Liver (tissue), 9 donors: ENCODE data around the gene PROSER3. TPM values are rescaled to one million over a fixed set of nuclear protein-coding genes. Genes with fewer than 3 reads are reported as not detected.

Experiments used
- DNase-seq: peaks from one replicate; pipeline ENCODE4 v3.0.0-alpha.2; 2017; ENCODE audit warnings: low spot score
- H3K27ac ChIP-seq, 2 donors: one replicate each; pipeline ENCODE4 v1.7.0; 2013; ENCODE audit warnings: inconsistent platforms in 2 of 2, low read length in 2 of 2, control low read depth in 1 of 2, low read depth in 1 of 2, mild to moderate bottlenecking in 1 of 2
- H3K27me3 ChIP-seq, 4 donors: one replicate each; pipeline versions ENCODE4 v1.6.1 to v1.7.0; 2013; ENCODE audit warnings: low read length in 3 of 4, inconsistent platforms in 1 of 4, mild to moderate bottlenecking in 1 of 4, moderate library complexity in 1 of 4; ENCODE audit not compliant: control insufficient read depth in 4 of 4, insufficient read depth in 4 of 4
- H3K36me3 ChIP-seq, 4 donors: one replicate each; pipeline versions ENCODE4 v1.6.1 to v1.7.0; 2013; ENCODE audit warnings: low read length in 3 of 4, mild to moderate bottlenecking in 3 of 4, low read depth in 1 of 4, moderate library complexity in 1 of 4; ENCODE audit not compliant: control insufficient read depth in 4 of 4, insufficient read depth in 3 of 4
- H3K4me1 ChIP-seq, 4 donors: one replicate each; pipeline versions ENCODE4 v1.6.1 to v1.7.0; 2013; ENCODE audit warnings: low read length in 3 of 4, mild to moderate bottlenecking in 3 of 4, moderate library complexity in 1 of 4; ENCODE audit not compliant: control insufficient read depth in 4 of 4, insufficient read depth in 4 of 4
- H3K4me3 ChIP-seq, 3 donors: one replicate each; pipeline versions ENCODE4 v1.6.1 to v1.7.0; 2013; ENCODE audit warnings: low read length in 3 of 3, control low read depth in 1 of 3, low read depth in 1 of 3, mild to moderate bottlenecking in 1 of 3
- H3K9ac ChIP-seq, 2 donors: one replicate each; pipeline ENCODE4 v1.7.0; 2013; ENCODE audit warnings: low read length in 2 of 2, mild to moderate bottlenecking in 2 of 2, moderate library complexity in 2 of 2, control low read depth in 1 of 2, low read depth in 1 of 2
- H3K9me3 ChIP-seq, 4 donors: one replicate each; pipeline versions ENCODE4 v1.6.1 to v1.7.0; 2013; ENCODE audit warnings: low read length in 3 of 4; ENCODE audit not compliant: control insufficient read depth in 4 of 4
- CTCF ChIP-seq: fragments of 150-350 bp; IDR thresholded peaks from 2 replicates; pipeline ENCODE4 v1.5.1; 2017; ENCODE audit warnings: improper control_type of control experiment, low read depth, low read length; ENCODE audit not compliant: missing input control
- EGR1 ChIP-seq, 2 donors: IDR thresholded peaks; 2 replicates each; pipeline ENCODE4 v1.6.1; 2016 to 2018; ENCODE audit warnings: antibody characterized with exemption in 2 of 2, low read depth in 2 of 2
- FOXA2 ChIP-seq: IDR thresholded peaks from 2 replicates; pipeline ENCODE4 v1.6.1; 2016; ENCODE audit warnings: antibody characterized with exemption
- GABPA ChIP-seq, 2 donors: IDR thresholded peaks in 1 of 2; conservative IDR thresholded peaks in 1 of 2; 2 replicates each; pipeline ENCODE4 v1.6.1; 2016; ENCODE audit warnings: antibody characterized with exemption in 2 of 2, mild to moderate bottlenecking in 1 of 2, moderate library complexity in 1 of 2
- HNF4A ChIP-seq, 2 donors: conservative IDR thresholded peaks; 2 replicates each; pipeline ENCODE4 v1.6.1; 2016; ENCODE audit warnings: antibody characterized with exemption in 2 of 2, mild to moderate bottlenecking in 2 of 2
- HNF4G ChIP-seq: IDR thresholded peaks from 2 replicates; pipeline ENCODE4 v1.6.1; 2016; ENCODE audit warnings: antibody characterized with exemption
- RAD21 ChIP-seq, 2 donors: IDR thresholded peaks; 2 replicates each; pipeline ENCODE4 v1.6.1; 2016; ENCODE audit warnings: antibody characterized with exemption in 2 of 2, mild to moderate bottlenecking in 2 of 2
- REST ChIP-seq: IDR thresholded peaks from 2 replicates; pipeline ENCODE4 v1.6.1; 2016; ENCODE audit warnings: antibody characterized with exemption, mild to moderate bottlenecking
- SP1 ChIP-seq: IDR thresholded peaks from 2 replicates; pipeline ENCODE4 v1.6.1; 2018; ENCODE audit warnings: antibody characterized with exemption, mild to moderate bottlenecking
- TAF1 ChIP-seq: conservative IDR thresholded peaks from 2 replicates; pipeline ENCODE4 v1.6.1; 2016; ENCODE audit warnings: antibody characterized with exemption, mild to moderate bottlenecking
- YY1 ChIP-seq: IDR thresholded peaks from 2 replicates; pipeline ENCODE4 v1.6.1; 2016; ENCODE audit warnings: antibody characterized with exemption, mild to moderate bottlenecking
- WGBS: extraction: QIAGEN DNeasy Blood & Tissue Kit; methylation state at CpG from one replicate; pipeline ENCODE4 v1.1.7; 2013; 5-methylcytosine and 5-hydroxymethylcytosine counted together
- polyA plus RNA-seq, 2 donors: library from polyadenylated mRNA; stranded (reverse) in 1 of 2; unstranded in 1 of 2; fragments of 200-250 nt in 1 of 2; fragments of >200 nt in 1 of 2; fragmentation: Nextera tagmentation in 1 of 2; extraction: Ambion mirVana in 1 of 2; gene quantifications; one replicate each; pipeline versions ENCODE4 v1.2.1 to v1.2.3, GENCODE V29; 2013 to 2015
- total RNA-seq, 2 donors: library from RNA; depleted of rRNA; stranded (reverse); fragments of >200 nt; gene quantifications; one replicate each; pipeline ENCODE4 v1.2.3, GENCODE V29; 2014
- TF ChIP-seq, protein P1 (sequence below): IDR thresholded peaks from 2 replicates; pipeline ENCODE4 v1.6.1; 2016; ENCODE audit warnings: antibody characterized with exemption
- TF ChIP-seq, protein P2 (sequence below): IDR thresholded peaks from 2 replicates; pipeline ENCODE4 v1.6.1; 2016; ENCODE audit warnings: antibody characterized with exemption
- donor health status: healthy.
- donor health status: healthy.
- donor health status: healthy.
- donor health status: healthy.
- donor health status: healthy.

PROSER3 gene
- total and polyA plus RNA-seq, 4 donors, result 2.1 to 4.5 (median 2.7) TPM

DNA sequence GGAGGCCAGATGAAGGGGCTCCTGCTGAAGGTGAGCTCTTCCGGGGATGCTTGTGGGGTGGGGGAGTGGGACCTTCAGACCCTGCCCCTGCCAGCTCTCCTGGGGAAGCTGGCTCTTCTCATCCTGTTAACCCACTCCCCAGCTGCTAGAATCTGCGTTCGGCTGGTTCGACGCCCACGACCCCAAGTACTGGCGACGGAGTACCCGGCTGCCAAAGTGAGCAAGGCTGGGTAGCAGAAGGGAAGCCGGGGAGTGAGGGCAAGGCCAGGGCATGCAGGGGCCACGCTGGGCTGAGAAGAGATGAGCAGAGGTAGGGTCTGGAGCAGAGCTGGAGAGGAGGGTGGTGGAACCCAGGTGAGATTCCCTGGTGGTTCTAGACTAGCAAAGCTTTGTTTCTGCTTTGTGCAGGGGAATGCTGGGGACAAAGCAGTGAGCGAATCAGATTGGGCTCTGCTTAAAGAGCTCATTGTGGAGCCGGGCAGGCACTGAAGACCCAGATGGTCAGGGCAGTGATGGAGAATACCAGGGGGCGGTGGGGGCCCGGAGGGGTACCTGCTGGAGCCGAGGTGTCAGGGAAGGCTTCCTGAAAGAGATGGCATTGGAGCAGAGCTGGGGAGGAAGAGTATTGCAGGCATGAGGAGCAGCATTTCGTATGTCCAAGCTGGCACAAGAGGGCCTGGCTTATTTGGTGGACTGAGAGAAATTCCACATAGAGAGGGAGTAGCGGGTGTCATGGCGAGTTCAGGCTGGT lies 29.8 kb upstream of the PROSER3 start:
- no peak for DNase-seq
- Histone ChIP-seq H3K36me3 (peaks cover 61 to 96% (median 74%) of the 10 kb centered on the region in 4 donors), H3K4me3 (no peak overlapping the region), H3K27me3 (no peaks in the 10 kb centered on the region), H3K9ac (no peak overlapping the region), H3K9me3 (no peaks in the 10 kb centered on the region), H3K27ac (no peak overlapping the region), H3K4me1 (no peaks in the 10 kb centered on the region)
- no peak for TF ChIP-seq REST
- no peak for TF ChIP-seq HNF4G
- no peak for TF ChIP-seq EGR1 (IDR thresholded peaks at IDR 0.05; ENCODE audit: low read depth in 2 of 2)
- TF ChIP-seq, protein P1, sequence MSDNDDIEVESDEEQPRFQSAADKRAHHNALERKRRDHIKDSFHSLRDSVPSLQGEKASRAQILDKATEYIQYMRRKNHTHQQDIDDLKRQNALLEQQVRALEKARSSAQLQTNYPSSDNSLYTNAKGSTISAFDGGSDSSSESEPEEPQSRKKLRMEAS, result no peak
- TF ChIP-seq TAF1, result no peak
- TF ChIP-seq RAD21 (IDR thresholded peaks at IDR 0.05), result no peak
- TF ChIP-seq FOXA2, result no peak
- TF ChIP-seq YY1, result no peak
- no peak for TF ChIP-seq GABPA (IDR thresholded peaks at IDR 0.05 in 1 of 2, conservative IDR thresholded peaks at IDR 0.05 in 1 of 2)
- TF ChIP-seq SP1, result no peak
- 95% methylated on average over 19 of the region's 19 CpGs for WGBS

DNA sequence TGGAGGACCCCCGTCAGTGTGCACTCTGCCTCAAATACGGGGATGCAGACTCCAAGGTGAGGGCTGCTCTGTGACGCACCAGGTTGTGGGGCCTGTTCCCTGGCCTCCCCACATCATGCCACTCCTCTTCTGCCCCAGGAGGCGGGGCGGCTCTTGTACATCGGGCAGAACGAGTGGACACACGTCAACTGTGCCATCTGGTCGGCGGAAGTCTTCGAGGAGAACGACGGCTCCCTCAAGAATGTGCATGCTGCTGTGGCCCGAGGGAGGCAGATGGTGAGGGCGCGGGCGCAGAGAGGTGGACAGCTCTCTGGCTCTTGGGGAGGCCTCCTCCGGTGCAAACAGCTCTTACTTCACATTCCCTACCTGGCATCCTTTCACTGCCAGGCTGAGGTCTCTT lies 29.0 kb upstream of the PROSER3 start:
- 95% methylated on average over 18 of the region's 18 CpGs for WGBS
- no peak overlapping the region for H3K9ac ChIP-seq
- no peaks in the 10 kb centered on the region for H3K27me3 ChIP-seq
- no peak overlapping the region for H3K27ac ChIP-seq
- no peak overlapping the region for H3K4me3 ChIP-seq
- DNase-seq, result no peak
- no peaks in the 10 kb centered on the region for H3K9me3 ChIP-seq
- TF ChIP-seq, protein P1, result no peak
- TF ChIP-seq FOXA2 (no peak), HNF4A (conservative IDR thresholded peaks at IDR 0.05) (no peak), CTCF (no peak)
- TF ChIP-seq, protein P2, sequence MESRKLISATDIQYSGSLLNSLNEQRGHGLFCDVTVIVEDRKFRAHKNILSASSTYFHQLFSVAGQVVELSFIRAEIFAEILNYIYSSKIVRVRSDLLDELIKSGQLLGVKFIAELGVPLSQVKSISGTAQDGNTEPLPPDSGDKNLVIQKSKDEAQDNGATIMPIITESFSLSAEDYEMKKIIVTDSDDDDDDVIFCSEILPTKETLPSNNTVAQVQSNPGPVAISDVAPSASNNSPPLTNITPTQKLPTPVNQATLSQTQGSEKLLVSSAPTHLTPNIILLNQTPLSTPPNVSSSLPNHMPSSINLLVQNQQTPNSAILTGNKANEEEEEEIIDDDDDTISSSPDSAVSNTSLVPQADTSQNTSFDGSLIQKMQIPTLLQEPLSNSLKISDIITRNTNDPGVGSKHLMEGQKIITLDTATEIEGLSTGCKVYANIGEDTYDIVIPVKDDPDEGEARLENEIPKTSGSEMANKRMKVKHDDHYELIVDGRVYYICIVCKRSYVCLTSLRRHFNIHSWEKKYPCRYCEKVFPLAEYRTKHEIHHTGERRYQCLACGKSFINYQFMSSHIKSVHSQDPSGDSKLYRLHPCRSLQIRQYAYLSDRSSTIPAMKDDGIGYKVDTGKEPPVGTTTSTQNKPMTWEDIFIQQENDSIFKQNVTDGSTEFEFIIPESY, result no peak
- H3K4me1 ChIP-seq, result no peaks in the 10 kb centered on the region
- peaks cover 58 to 95% (median 72%) of the 10 kb centered on the region in 4 donors for H3K36me3 ChIP-seq
